WTC11 (cell line): ENCODE results near the gene UBXN2A. TPM values are rescaled to one million over a fixed set of nuclear protein-coding genes. Genes with fewer than 3 reads are reported as not detected.

Source experiments
- ATAC-seq: fragments of 200-7000 bp; cut with Tn5 transposase; 2 replicates; pipeline ENCODE4 v1.10.0; 2021; ENCODE audit warnings: mild to moderate bottlenecking, moderate library complexity
- CTCF ChIA-PET: fragments of 300-600 bp; sonication (Branson Sonifier 250); formaldehyde crosslinking; loops from one replicate; lab custom pipeline; 2021; ENCODE audit warnings: antibody characterized with exemption; lab: Charles Lee
- POLR2A ChIA-PET: fragments of 350-600 bp; sonication (Branson Sonifier 250); formaldehyde crosslinking; loops from one replicate; lab custom pipeline; 2021; ENCODE audit warnings: antibody characterized with exemption; lab: Charles Lee
- DNase-seq: peaks from one replicate; pipeline ENCODE4 v3.0.0; 2021; ENCODE audit warnings: low spot score
- H3K27ac Mint-ChIP-seq: 2 replicates; pipeline ENCODE4 v1.8.0; 2021; ENCODE audit warnings: mixed read lengths
- H3K27me3 Mint-ChIP-seq: 2 replicates; pipeline ENCODE4 v1.8.0; 2021; ENCODE audit warnings: low read depth, mild to moderate bottlenecking, moderate library complexity, mixed read lengths
- H3K36me3 Mint-ChIP-seq: 2 replicates; pipeline ENCODE4 v1.8.0; 2021; ENCODE audit warnings: mixed read lengths
- H3K4me1 Mint-ChIP-seq: 2 replicates; pipeline ENCODE4 v1.8.0; 2022; ENCODE audit warnings: mixed read lengths
- H3K4me3 Mint-ChIP-seq: 2 replicates; pipeline ENCODE4 v1.8.0; 2021; ENCODE audit warnings: mild to moderate bottlenecking, moderate library complexity, mixed read lengths
- H3K9me3 Mint-ChIP-seq: 2 replicates; pipeline ENCODE4 v1.8.0; 2021; ENCODE audit warnings: mixed read lengths
- CBFB ChIP-seq: sonication (generic); formaldehyde crosslinking; IDR thresholded peaks from 2 replicates; pipeline ENCODE4 v1.8.1; 2022; ENCODE audit warnings: mild to moderate bottlenecking, low read depth, missing genetic modification reagents
- CDX4 ChIP-seq: fragments of 250-450 bp; sonication (Bioruptor Pico); IDR thresholded peaks from 2 replicates; pipeline ENCODE4 v1.9.0; 2021; ENCODE audit warnings: moderate library complexity, mild to moderate bottlenecking, inconsistent platforms, borderline replicate concordance
- CREB1 ChIP-seq: sonication (generic); formaldehyde crosslinking; IDR thresholded peaks from 2 replicates; pipeline ENCODE4 v1.8.0; 2023; ENCODE audit warnings: mild to moderate bottlenecking, missing genetic modification reagents
- ELF4 ChIP-seq: sonication (generic); formaldehyde crosslinking; IDR thresholded peaks from 2 replicates; pipeline ENCODE4 v1.8.1; 2022; ENCODE audit warnings: low read depth, mild to moderate bottlenecking, moderate library complexity, missing genetic modification reagents
- ETV6 ChIP-seq: sonication (generic); formaldehyde crosslinking; IDR thresholded peaks from 2 replicates; pipeline ENCODE4 v1.8.1; 2022; ENCODE audit warnings: mild to moderate bottlenecking, missing genetic modification reagents
- GABPB1 ChIP-seq: sonication (generic); formaldehyde crosslinking; IDR thresholded peaks from 2 replicates; pipeline ENCODE4 v1.8.1; 2023; ENCODE audit warnings: mild to moderate bottlenecking, missing genetic modification reagents
- GRHL2 ChIP-seq: fragments of 250-450 bp; sonication (Bioruptor Pico); IDR thresholded peaks from 2 replicates; pipeline ENCODE4 v1.8.0; 2022; ENCODE audit warnings: mild to moderate bottlenecking, moderate library complexity; ENCODE audit not compliant: insufficient replicate concordance, severe bottlenecking
- HMGA2 ChIP-seq: fragments of 250-450 bp; sonication (Bioruptor Pico); IDR thresholded peaks from 2 replicates; pipeline ENCODE4 v1.4.0; 2021; ENCODE audit warnings: mild to moderate bottlenecking, moderate library complexity
- JAZF1 ChIP-seq: fragments of 250-450 bp; sonication (Bioruptor Pico); IDR thresholded peaks from 2 replicates; pipeline ENCODE4 v1.9.0; 2021; ENCODE audit warnings: moderate library complexity, mild to moderate bottlenecking, inconsistent platforms
- MXD4 ChIP-seq: fragments of 250-450 bp; sonication (Bioruptor Pico); IDR thresholded peaks from 2 replicates; pipeline ENCODE4 v1.8.0; 2021; ENCODE audit warnings: mild to moderate bottlenecking, moderate library complexity, borderline replicate concordance
- RORB ChIP-seq: fragments of 250-450 bp; sonication (Bioruptor Pico); IDR thresholded peaks from 2 replicates; pipeline ENCODE4 v1.9.0; 2021; ENCODE audit warnings: mild to moderate bottlenecking
- USF1 ChIP-seq: sonication (generic); formaldehyde crosslinking; IDR thresholded peaks from 2 replicates; pipeline ENCODE4 v1.8.0; 2022; ENCODE audit warnings: mild to moderate bottlenecking, missing genetic modification reagents
- ZBTB21 ChIP-seq: sonication (generic); formaldehyde crosslinking; IDR thresholded peaks from 2 replicates; pipeline ENCODE4 v1.8.1; 2023; ENCODE audit warnings: mild to moderate bottlenecking, missing genetic modification reagents, borderline replicate concordance
- ZNF219 ChIP-seq: sonication (generic); formaldehyde crosslinking; IDR thresholded peaks from 2 replicates; pipeline ENCODE4 v1.8.0; 2023; ENCODE audit warnings: missing genetic modification reagents, mild to moderate bottlenecking, borderline replicate concordance
- ZNF317 ChIP-seq: sonication (generic); formaldehyde crosslinking; IDR thresholded peaks from 2 replicates; pipeline ENCODE4 v1.8.1; 2023; ENCODE audit warnings: low read depth, mild to moderate bottlenecking, moderate library complexity, missing genetic modification reagents, borderline replicate concordance
- ZNF416 ChIP-seq: fragments of 250-450 bp; sonication (Bioruptor Pico); IDR thresholded peaks from 2 replicates; pipeline ENCODE4 v1.9.0; 2021; ENCODE audit warnings: mild to moderate bottlenecking, inconsistent platforms
- ZNF425 ChIP-seq: fragments of 250-450 bp; sonication (Bioruptor Pico); conservative IDR thresholded peaks from 2 replicates; pipeline ENCODE4 v1.9.0; 2021; ENCODE audit warnings: mild to moderate bottlenecking
- ZSCAN18 ChIP-seq: fragments of 250-450 bp; sonication (Bioruptor Pico); IDR thresholded peaks from 2 replicates; pipeline ENCODE4 v2.1.2; 2022; ENCODE audit warnings: mild to moderate bottlenecking, moderate library complexity
- total RNA-seq: library from RNA; stranded (reverse); gene quantifications from 3 replicates; pipeline ENCODE4 v1.2.3, GENCODE V29; 2021
- TF ChIP-seq, protein P1 (sequence below): sonication (generic); formaldehyde crosslinking; IDR thresholded peaks from 2 replicates; pipeline ENCODE4 v1.8.0; 2022; ENCODE audit warnings: mild to moderate bottlenecking, missing genetic modification reagents
- TF ChIP-seq, protein P2 (sequence below): sonication (generic); formaldehyde crosslinking; IDR thresholded peaks from 2 replicates; pipeline ENCODE4 v1.8.1; 2023; ENCODE audit warnings: mild to moderate bottlenecking, missing genetic modification reagents
- TF ChIP-seq, protein P3 (sequence below): fragments of 250-450 bp; sonication (Bioruptor Pico); IDR thresholded peaks from 2 replicates; pipeline ENCODE4 v1.9.0; 2021; ENCODE audit warnings: mild to moderate bottlenecking

The UBXN2A gene
- total RNA-seq, 1 experiment from 2014 or later: 16.8 TPM

- TF ChIP-seq, protein P1, sequence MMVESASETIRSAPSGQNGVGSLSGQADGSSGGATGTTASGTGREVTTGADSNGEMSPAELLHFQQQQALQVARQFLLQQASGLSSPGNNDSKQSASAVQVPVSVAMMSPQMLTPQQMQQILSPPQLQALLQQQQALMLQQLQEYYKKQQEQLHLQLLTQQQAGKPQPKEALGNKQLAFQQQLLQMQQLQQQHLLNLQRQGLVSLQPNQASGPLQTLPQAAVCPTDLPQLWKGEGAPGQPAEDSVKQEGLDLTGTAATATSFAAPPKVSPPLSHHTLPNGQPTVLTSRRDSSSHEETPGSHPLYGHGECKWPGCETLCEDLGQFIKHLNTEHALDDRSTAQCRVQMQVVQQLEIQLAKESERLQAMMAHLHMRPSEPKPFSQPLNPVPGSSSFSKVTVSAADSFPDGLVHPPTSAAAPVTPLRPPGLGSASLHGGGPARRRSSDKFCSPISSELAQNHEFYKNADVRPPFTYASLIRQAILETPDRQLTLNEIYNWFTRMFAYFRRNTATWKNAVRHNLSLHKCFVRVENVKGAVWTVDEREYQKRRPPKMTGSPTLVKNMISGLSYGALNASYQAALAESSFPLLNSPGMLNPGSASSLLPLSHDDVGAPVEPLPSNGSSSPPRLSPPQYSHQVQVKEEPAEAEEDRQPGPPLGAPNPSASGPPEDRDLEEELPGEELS (CRISPR knock-in tag): no peak
Observed at GRCh38 chr2:23903034-23903433, 37.2 kb upstream of the UBXN2A start (continued).

DNA sequence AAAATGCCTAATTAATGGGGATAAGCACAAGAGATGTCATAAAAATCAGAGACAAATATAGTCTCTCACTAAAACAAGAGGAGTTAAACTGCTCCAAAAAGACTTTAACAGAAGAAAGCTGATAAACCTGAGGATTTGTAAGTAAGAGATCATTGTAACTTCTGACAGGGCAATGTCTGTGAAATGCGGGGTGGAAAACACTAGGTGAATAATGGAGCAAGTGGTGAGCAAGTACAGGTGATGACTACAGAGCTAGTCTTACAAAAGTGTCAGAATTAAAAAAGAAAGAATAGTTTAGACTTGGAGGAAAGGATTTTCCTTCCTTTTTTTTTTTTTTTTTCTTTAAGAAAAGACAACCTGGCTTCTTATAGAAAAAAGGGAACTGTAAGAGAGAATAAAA, 36.0 kb upstream of the UBXN2A start:
- DNase-seq (no peak), ATAC-seq (no peak)
- no peaks in the 10 kb centered on the region for H3K9me3 Mint-ChIP-seq
- H3K27ac Mint-ChIP-seq: no peak overlapping the region
- no peaks in the 10 kb centered on the region for H3K27me3 Mint-ChIP-seq
- H3K4me1 Mint-ChIP-seq: peaks cover 15% of the 10 kb centered on the region; the same call in 1 of the 2 replicates
- POLR2A ChIA-PET: no interaction called here
- TF ChIP-seq HMGA2: no peak
- TF ChIP-seq, protein P2, sequence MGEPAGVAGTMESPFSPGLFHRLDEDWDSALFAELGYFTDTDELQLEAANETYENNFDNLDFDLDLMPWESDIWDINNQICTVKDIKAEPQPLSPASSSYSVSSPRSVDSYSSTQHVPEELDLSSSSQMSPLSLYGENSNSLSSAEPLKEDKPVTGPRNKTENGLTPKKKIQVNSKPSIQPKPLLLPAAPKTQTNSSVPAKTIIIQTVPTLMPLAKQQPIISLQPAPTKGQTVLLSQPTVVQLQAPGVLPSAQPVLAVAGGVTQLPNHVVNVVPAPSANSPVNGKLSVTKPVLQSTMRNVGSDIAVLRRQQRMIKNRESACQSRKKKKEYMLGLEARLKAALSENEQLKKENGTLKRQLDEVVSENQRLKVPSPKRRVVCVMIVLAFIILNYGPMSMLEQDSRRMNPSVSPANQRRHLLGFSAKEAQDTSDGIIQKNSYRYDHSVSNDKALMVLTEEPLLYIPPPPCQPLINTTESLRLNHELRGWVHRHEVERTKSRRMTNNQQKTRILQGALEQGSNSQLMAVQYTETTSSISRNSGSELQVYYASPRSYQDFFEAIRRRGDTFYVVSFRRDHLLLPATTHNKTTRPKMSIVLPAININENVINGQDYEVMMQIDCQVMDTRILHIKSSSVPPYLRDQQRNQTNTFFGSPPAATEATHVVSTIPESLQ (CRISPR knock-in tag): no peak
- TF ChIP-seq, all 79 proteins: peak for 0
- Mint-ChIP-seq H3K4me3 (no peak overlapping the region), H3K36me3 (peaks cover 2% of the 10 kb centered on the region; the same call in 1 of the 2 replicates)
- CTCF ChIA-PET: interaction anchor here (0.6 kb wide), 1 partner anchor 21 kb away, joined by 3 read pairs; no protein-coding TSS in a partner anchor

GRCh38 chr2:23904692-23905091, 35.6 kb upstream of the UBXN2A start:
- ChIA-PET POLR2A (no interaction called here), CTCF (no interaction called here)
- ATAC-seq: no peak
- peaks cover 2% of the 10 kb centered on the region; the same call in 1 of the 2 replicates for H3K36me3 Mint-ChIP-seq
- no peaks in the 10 kb centered on the region for H3K27me3 Mint-ChIP-seq
- TF ChIP-seq ZNF219 (no peak), ZNF416 (no peak), ETV6 (no peak), JAZF1 (CRISPR knock-in tag) (no peak), CREB1 (CRISPR knock-in tag) (no peak), USF1 (CRISPR knock-in tag) (no peak), CDX4 (CRISPR knock-in tag) (no peak), GABPB1 (CRISPR knock-in tag) (no peak), CBFB (CRISPR knock-in tag) (no peak), ZNF317 (CRISPR knock-in tag) (no peak), MXD4 (CRISPR knock-in tag) (no peak), ZBTB21 (CRISPR knock-in tag) (no peak), ELF4 (no peak), ZNF425 (CRISPR knock-in tag) (no peak), RORB (CRISPR knock-in tag) (no peak), GRHL2 (CRISPR knock-in tag) (no peak), ZSCAN18 (CRISPR knock-in tag) (no peak)
- TF ChIP-seq, protein P3, sequence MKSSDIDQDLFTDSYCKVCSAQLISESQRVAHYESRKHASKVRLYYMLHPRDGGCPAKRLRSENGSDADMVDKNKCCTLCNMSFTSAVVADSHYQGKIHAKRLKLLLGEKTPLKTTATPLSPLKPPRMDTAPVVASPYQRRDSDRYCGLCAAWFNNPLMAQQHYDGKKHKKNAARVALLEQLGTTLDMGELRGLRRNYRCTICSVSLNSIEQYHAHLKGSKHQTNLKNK (CRISPR knock-in tag): no peak
- no peak overlapping the region for H3K4me3 Mint-ChIP-seq
- DNase-seq: no peak
- peaks cover 15% of the 10 kb centered on the region; the same call in 1 of the 2 replicates for H3K4me1 Mint-ChIP-seq
- no peak overlapping the region for H3K27ac Mint-ChIP-seq
- H3K9me3 Mint-ChIP-seq: no peaks in the 10 kb centered on the region
